HG03175 (cell line): ENCODE data around the gene APPL2.

Experiments used
- ATAC-seq: cut with Tn5 transposase; IDR thresholded peaks from one replicate; pipeline ENCODE4 v1.9.1; 2021; ENCODE audit warnings: mild to moderate bottlenecking, moderate library complexity; ENCODE audit not compliant: unreplicated experiment

APPL2 gene

DNA sequence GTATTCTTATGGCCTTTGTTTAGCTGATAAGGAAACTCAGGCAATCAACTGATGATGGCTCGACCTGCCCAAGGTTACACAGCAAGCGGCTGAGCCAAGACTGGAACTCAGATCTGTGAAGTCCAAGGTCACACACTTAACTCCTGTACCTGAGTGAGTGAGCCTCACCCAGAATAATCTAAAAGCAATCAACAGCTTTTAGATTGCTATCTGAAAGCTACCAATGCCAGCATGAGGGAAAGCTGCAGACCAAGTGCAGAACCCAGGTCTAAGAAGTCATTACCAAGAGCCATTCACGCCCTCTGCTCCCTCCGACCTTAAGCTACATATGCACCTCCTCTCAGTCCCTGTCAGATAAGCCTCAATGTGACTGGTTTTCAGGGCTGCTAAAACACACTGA lies 12.1 kb downstream of the APPL2 start:
- ATAC-seq = no peak

- ATAC-seq = no peak
Measured at GRCh38 chr12:105223352-105223845, 12.6 kb downstream of the APPL2 start.

- no peak for ATAC-seq
Measured at GRCh38 chr12:105222726-105223351, 13.1 kb downstream of the APPL2 start.

GRCh38 chr12:105222284-105222655 lies 13.7 kb downstream of the APPL2 start:
- no peak for ATAC-seq

DNA sequence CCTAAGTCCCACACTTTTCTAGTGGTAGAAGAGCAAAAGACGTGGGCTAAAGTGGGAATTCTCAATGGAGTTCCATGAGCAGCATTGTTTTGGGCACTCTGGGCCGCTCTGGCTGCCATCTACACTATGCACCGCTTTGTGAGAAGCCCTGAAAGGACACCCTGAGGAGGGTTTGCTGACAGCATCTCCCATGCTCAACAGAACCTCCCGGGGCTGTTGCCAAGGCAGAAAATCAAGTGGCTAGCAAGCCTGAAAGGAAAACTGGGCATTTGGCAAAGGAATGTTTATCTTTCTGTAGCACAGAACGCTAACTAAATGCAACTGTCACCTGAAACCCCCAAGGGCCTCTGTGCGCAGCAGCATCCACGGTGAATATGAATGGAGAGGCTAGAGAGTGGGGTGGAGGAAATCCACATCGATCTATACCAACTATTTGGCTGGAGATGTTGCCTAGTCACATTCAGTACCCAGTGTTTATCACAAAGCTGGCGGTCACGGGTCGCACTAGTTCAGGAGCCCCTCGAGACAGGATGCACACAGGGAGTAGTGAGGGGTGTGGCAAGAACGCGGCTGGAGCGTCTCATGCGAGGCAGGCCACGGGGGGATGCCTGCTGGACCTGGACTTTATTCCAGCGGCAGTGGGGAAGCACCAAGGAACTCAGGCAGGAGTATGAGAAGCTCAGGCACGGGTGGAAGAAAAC lies 14.2 kb downstream of the APPL2 start:
- no peak for ATAC-seq

GRCh38 chr12:105220929-105221290 lies 15.1 kb downstream of the APPL2 start:
- ATAC-seq = no peak

DNA sequence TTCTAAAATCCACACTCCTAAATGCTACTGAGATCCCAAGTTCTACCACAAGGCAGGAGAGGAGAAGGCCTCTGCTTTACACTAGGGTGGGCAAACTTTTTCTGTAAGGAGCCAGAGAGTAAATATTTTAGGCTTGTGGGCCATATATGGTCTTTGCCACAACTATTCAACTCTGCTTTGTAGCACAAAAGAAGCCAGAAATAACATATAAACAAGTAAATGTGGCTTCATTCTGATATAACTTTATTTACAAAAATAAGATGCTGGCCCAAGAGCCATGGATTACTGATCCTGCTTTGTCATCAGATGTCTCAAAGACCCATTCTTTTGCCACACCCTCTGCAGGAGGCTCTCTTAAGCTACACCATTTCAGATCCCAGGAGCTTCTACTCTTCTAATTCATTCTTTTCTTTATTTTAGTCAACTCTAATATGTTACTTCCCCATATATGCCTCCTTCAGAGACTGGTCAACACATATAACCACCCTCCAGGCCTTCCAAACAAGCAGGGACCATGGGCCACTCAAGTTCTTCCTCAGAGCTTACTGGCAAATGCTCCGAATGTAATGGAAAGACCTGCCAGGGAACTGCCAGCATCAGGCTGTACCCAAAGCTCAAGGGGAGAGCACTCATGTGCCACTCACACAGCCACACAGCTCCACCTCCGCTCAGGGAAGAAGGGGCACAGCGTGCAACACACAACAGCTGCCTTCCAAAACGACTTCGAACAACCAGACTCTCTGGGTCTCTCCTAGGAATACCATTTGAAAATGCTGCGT lies 15.6 kb downstream of the APPL2 start:
- no peak for ATAC-seq

DNA sequence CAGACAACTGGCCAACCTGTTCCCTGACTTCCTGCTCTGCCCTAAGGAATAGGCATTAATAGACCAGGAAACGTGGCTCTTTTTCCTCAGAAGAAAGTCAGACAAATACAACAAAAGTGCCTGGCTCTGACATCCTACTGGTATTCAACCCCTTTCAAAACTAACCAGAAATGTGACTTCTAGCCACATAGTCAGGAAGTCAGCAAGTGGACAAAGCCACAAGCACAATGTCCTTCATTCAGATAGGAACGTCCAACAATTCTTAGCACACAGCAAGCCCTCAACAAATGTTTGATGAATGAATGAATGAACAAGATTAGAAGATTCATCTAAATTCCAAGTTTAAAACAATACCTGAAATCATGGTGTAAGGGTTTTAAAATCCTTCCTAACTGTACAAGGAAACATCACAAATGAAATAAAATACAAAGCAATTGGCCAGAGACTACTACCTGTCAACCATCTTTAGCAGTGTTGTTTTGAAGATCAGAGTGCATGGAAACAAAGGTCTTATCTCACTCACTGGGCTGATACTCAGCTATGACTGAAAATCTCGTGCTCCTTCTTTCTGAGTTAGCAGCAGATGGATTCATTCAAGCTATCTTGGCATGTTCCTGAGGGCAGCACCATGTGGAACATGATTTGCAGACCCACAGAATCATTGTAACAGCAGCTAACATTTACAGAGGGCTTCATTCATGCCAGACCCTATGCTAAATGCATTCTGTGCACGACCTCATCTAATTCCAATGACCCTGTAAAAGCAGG lies 16.5 kb downstream of the APPL2 start:
- ATAC-seq = no peak

DNA sequence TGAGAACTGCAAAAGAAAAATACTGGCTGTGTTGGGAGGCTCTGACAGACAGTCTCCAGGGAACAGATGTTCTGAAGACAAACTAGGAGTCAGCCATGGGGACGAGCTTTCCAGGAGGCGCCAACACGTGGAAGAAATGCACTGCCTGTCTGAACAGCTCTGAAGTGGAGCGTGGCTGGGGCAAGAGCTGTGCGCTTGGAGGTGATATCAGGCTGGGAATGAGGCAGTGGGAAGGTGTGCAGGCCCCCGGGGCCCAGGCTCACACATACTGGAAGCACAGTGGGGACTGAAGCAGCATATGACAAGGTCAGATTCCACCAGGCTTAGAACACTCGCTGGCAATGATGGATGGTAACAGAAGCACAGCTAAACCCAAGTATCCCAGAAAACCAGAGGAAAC lies 17.5 kb downstream of the APPL2 start:
- ATAC-seq = no peak

GRCh38 chr12:105214670-105215375 lies 21.2 kb downstream of the APPL2 start:
- ATAC-seq = no peak

GRCh38 chr12:105214148-105214547 lies 21.8 kb downstream of the APPL2 start:
- no peak for ATAC-seq

DNA sequence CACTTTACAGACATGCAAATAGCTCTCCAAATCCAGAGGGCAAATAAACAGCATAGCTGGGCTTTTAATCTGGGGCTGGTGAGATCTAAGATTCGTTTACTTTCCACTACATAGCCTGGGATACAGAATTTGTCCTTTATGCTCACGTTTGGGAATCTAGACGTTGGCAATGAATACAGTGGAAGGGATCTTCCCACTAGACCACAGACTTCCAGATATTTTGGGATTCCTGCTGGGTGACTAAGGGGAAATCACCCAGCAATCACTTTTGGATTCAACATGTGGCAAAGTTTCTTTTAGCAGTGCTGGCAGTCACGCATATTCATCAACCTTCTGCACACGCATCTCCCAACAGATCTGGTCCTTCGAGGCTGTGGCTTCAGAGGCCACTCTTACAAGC lies 23.5 kb downstream of the APPL2 start:
- no peak for ATAC-seq

GRCh38 chr12:105209091-105209490 lies 26.9 kb downstream of the APPL2 start:
- ATAC-seq = no peak

- no peak for ATAC-seq
Measured at GRCh38 chr12:105206686-105207374, 29.1 kb downstream of the APPL2 start.

DNA sequence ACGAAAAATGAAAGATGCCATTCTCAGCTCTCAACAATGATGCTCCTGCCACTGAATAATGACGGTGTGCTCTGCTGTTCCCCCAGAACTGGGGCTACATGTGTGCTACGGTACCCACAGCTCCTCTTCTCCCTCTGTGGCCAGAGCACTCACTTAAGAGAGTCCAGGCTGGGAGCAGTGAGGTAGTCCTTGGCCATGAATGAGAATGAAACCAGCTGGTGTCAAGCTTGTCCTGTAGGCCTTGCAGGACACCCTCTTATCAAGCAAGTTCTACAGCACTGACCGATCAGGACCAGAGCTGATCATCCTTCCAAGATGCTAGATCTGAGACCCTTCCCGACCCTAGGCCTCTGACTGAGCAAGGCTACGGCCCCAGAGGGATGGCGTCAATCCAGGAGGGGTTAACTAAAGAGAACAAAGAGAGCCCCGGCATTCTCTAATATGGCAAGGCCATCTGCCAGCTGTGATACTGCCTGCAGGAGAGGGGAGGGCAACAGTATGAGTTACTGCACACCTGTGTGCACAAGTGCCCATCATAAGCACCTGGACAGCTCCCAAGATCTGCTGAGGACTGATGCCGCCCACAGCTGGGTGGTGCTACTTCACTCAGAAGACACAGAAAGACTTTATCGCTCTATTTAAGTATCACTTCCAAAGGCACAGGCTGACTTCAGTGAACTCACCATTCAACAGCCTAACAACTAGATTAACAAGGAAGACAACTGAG lies 30.5 kb downstream of the APPL2 start:
- ATAC-seq = no peak

DNA sequence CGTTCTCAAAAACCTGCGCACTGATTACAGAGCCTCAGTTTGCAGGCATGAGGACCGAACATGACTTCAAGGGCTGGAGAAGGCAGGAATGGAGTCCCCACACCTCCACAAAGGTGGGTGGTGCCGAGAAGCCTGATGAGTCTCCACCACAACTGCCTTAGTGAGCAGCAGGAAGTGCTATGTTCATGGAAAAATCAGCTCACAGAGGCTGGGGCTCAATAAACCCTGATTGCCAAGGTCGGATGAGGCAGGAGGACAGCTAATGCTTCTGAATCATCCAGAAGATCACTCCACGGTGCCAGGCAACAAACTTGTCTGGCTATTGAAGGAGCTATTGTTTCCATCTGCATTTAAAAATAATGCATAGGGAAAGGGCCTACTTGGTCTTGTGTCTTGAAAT lies 31.1 kb downstream of the APPL2 start:
- ATAC-seq = no peak

GRCh38 chr12:105204127-105204526 lies 31.8 kb downstream of the APPL2 start:
- ATAC-seq = no peak

- no peak for ATAC-seq
Measured at GRCh38 chr12:105202202-105202601, 33.8 kb downstream of the APPL2 start.

DNA sequence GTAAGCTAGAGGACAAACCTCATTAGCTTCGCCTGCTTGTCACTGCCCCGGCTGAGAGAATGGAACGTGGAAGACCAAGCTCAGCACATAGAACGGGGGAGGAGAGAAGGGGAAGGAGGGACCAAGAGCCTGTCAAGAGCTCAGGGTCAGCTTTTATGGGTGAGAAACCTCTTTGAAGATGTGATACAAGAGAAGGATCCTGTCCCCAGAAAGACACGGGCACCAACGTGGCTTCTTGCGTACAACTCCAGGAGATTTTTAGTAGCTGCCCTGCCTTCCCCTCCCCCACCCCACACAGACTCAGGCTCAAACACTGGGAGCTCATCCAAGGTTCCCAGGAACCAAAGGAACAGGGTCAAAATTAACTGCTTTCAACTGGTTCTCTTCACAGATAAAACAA lies 34.7 kb downstream of the APPL2 start:
- no peak for ATAC-seq
